ENCODE measurements around the gene LPAR6. TPM values are rescaled to one million over a fixed set of nuclear protein-coding genes. Genes with fewer than 3 reads are reported as not detected.

The LPAR6 gene
- total and polyA plus RNA-seq, 2 donors (not counting 1 experiment from before 2014, with no cell fraction given) = 0.55 to 1.0 TPM

DNA sequence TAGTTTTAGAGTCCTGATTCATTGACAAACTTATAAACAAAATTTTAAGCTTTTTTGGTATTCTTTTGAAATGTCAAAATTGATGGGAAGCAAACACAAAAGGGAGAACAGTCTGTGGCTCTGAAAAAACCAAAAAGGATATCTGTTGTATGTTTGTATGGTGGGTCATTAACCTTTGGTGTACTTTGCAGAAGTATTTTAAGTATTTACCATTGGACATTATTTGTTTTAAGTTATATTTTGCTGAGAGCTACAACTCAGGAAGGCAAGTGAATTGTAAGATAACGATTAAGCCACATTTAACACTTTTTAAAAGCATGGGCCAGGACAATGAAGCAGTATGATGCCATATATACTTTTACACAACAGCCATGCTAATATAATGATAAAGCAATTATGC, 15.2 kb downstream of the LPAR6 start:
- no peak for ATAC-seq (ENCODE audit: low read depth)
- TF ChIP-seq EZH2 (IDR thresholded peaks at IDR 0.05; ENCODE audit: borderline replicate concordance, insufficient read depth, low read depth, low read length, poor library complexity, severe bottlenecking) = no peak
- intact Hi-C loops (cut with micrococcal nuclease) = no loop called here
- Mint-ChIP-seq H3K9me3 (ENCODE audit: insufficient read depth) (peaks cover 2% of the 10 kb centered on the region), H3K4me1 (peaks cover 10% of the 10 kb centered on the region), H3K27ac (no peak overlapping the region), H3K27me3 (no peaks in the 10 kb centered on the region), H3K4me3 (no peak overlapping the region)
- CTCF ChIA-PET = interaction anchor here (1.2 to 2.5 kb wide), 2 partner anchors 76 to 182 kb away, joined by 4 to 14 read pairs; no protein-coding TSS in a partner anchor
- Histone ChIP-seq H3K9ac (ENCODE audit: low read length) (no peak overlapping the region), H3K27ac (ENCODE audit: low read length in 2 of 2) (no peak overlapping the region), H3K36me3 (replicated peaks in 1 of 2; ENCODE audit: control extremely low read depth in 1 of 2, control insufficient read depth in 1 of 2, extremely low read depth in 1 of 2, insufficient read depth in 2 of 2, low read length in 1 of 2) (peaks cover 13 to 25% of the 10 kb centered on the region in 2 experiments), H3K4me2 (replicated peaks; ENCODE audit: low read depth, low read length, poor library complexity, severe bottlenecking) (no peak overlapping the region), H3K9me3 (ENCODE audit: control extremely low read depth in 1 of 3, control insufficient read depth in 2 of 3, insufficient read depth in 1 of 3, low read length in 2 of 3) (peaks cover 0 to 6% (median under 1%) of the 10 kb centered on the region in 3 donors), H3K79me2 (ENCODE audit: control insufficient read depth, insufficient read depth, low read length) (no peaks in the 10 kb centered on the region), H3K27me3 (replicated peaks in 1 of 4; ENCODE audit: control extremely low read depth in 1 of 4, control insufficient read depth in 3 of 4, insufficient read depth in 4 of 4, low read length in 3 of 4) (no peaks in the 10 kb centered on the region), H2AFZ (ENCODE audit: insufficient read depth, low read depth, low read length, poor library complexity, severe bottlenecking) (no peak overlapping the region), H4K20me1 (ENCODE audit: control insufficient read depth, insufficient read depth, low read length, poor library complexity, severe bottlenecking) (peaks cover 5% of the 10 kb centered on the region), H3K4me3 (ENCODE audit: control extremely low read depth in 1 of 5, extremely low read depth in 1 of 5, insufficient read depth in 1 of 5, low read depth in 2 of 5, low read length in 4 of 5) (no peak overlapping the region), H3K4me1 (ENCODE audit: control insufficient read depth in 2 of 2, insufficient read depth in 2 of 2, low read length in 2 of 2) (no peaks in the 10 kb centered on the region)
- WGBS (ENCODE audit: insufficient coverage) = no CpG with 5 or more reads among the region's 1 CpG
- no peak for DNase-seq
- POLR2A ChIA-PET = no interaction called here

DNA sequence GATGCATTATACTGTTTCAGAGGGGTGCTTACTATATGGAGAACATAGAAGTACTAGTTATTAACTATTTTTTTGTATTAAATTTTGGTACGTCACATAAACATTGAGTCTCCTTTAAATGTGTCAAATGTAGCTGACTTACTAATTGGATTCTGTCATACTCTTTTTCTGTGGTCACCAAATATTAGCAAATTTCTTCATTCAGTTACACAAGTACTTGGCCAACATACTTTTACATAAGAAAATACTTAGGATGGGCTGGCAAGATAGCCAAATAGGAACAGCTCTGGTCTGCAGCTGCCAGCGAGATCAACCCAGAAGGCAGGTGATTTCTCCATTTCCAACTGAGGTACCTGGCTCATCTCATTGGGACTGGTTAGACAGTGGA, 19.2 kb downstream of the LPAR6 start:
- peaks cover 10 to 31% of the 10 kb centered on the region in 2 experiments for H3K36me3 ChIP-seq (replicated peaks in 1 of 2; ENCODE audit: control extremely low read depth in 1 of 2, control insufficient read depth in 1 of 2, extremely low read depth in 1 of 2, insufficient read depth in 2 of 2, low read length in 1 of 2)
- TF ChIP-seq, protein P1, sequence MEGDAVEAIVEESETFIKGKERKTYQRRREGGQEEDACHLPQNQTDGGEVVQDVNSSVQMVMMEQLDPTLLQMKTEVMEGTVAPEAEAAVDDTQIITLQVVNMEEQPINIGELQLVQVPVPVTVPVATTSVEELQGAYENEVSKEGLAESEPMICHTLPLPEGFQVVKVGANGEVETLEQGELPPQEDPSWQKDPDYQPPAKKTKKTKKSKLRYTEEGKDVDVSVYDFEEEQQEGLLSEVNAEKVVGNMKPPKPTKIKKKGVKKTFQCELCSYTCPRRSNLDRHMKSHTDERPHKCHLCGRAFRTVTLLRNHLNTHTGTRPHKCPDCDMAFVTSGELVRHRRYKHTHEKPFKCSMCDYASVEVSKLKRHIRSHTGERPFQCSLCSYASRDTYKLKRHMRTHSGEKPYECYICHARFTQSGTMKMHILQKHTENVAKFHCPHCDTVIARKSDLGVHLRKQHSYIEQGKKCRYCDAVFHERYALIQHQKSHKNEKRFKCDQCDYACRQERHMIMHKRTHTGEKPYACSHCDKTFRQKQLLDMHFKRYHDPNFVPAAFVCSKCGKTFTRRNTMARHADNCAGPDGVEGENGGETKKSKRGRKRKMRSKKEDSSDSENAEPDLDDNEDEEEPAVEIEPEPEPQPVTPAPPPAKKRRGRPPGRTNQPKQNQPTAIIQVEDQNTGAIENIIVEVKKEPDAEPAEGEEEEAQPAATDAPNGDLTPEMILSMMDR (IDR thresholded peaks at IDR 0.05) = no peak
- no peak for TF ChIP-seq EZH2 (IDR thresholded peaks at IDR 0.05; ENCODE audit: borderline replicate concordance, insufficient read depth, low read depth, low read length, poor library complexity, severe bottlenecking)
- no peak overlapping the region for H3K27ac ChIP-seq (ENCODE audit: low read length in 2 of 2)
- peaks cover 3% of the 10 kb centered on the region for H3K79me2 ChIP-seq (ENCODE audit: control insufficient read depth, insufficient read depth, low read length)
- no peaks in the 10 kb centered on the region for H3K27me3 ChIP-seq (replicated peaks in 1 of 4; ENCODE audit: control extremely low read depth in 1 of 4, control insufficient read depth in 3 of 4, insufficient read depth in 4 of 4, low read length in 3 of 4)
- peaks cover 13% of the 10 kb centered on the region for H4K20me1 ChIP-seq (ENCODE audit: control insufficient read depth, insufficient read depth, low read length, poor library complexity, severe bottlenecking)
- Mint-ChIP-seq H3K4me3 (no peak overlapping the region), H3K4me1 (no peaks in the 10 kb centered on the region), H3K9me3 (ENCODE audit: insufficient read depth) (peaks cover 2% of the 10 kb centered on the region), H3K27me3 (no peaks in the 10 kb centered on the region), H3K27ac (no peak overlapping the region)
- H2AFZ ChIP-seq (ENCODE audit: insufficient read depth, low read depth, low read length, poor library complexity, severe bottlenecking) = no peak overlapping the region
- no peaks in the 10 kb centered on the region for H3K4me1 ChIP-seq (ENCODE audit: control insufficient read depth in 2 of 2, insufficient read depth in 2 of 2, low read length in 2 of 2)
- H3K4me2 ChIP-seq (replicated peaks; ENCODE audit: low read depth, low read length, poor library complexity, severe bottlenecking) = no peak overlapping the region
- DNase-seq = no peak
- H3K4me3 ChIP-seq (ENCODE audit: control extremely low read depth in 1 of 5, extremely low read depth in 1 of 5, insufficient read depth in 1 of 5, low read depth in 2 of 5, low read length in 4 of 5) = no peak overlapping the region
- CTCF ChIA-PET = no interaction called here
- no peak for ATAC-seq (ENCODE audit: low read depth)
- 100% methylated on average over 1 of the region's 2 CpGs for WGBS (ENCODE audit: insufficient coverage)
- intact Hi-C loops (cut with micrococcal nuclease) = no loop called here
- H3K9me3 ChIP-seq (ENCODE audit: control extremely low read depth in 1 of 3, control insufficient read depth in 2 of 3, insufficient read depth in 1 of 3, low read length in 2 of 3) = peaks cover 3 to 17% (median 4%) of the 10 kb centered on the region in 3 donors
- no peak overlapping the region for H3K9ac ChIP-seq (ENCODE audit: low read length)
- POLR2A ChIA-PET = no interaction called here

Data from B cell (primary cell).